HG03108 (cell line): ENCODE data around the gene PDCD4.

ENCODE experiments used
- ATAC-seq: cut with Tn5 transposase; IDR thresholded peaks from one replicate; pipeline ENCODE4 v1.9.1; 2021; ENCODE audit warnings: moderate library complexity; ENCODE audit not compliant: unreplicated experiment

Gene PDCD4

GRCh38 chr10:110860576-110861241 lies 11.0 kb upstream of the PDCD4 start:
- peak; percentile 45 for ATAC-seq

- no peak for ATAC-seq
Observed at GRCh38 chr10:110861476-110861875, 10.3 kb upstream of the PDCD4 start.

DNA sequence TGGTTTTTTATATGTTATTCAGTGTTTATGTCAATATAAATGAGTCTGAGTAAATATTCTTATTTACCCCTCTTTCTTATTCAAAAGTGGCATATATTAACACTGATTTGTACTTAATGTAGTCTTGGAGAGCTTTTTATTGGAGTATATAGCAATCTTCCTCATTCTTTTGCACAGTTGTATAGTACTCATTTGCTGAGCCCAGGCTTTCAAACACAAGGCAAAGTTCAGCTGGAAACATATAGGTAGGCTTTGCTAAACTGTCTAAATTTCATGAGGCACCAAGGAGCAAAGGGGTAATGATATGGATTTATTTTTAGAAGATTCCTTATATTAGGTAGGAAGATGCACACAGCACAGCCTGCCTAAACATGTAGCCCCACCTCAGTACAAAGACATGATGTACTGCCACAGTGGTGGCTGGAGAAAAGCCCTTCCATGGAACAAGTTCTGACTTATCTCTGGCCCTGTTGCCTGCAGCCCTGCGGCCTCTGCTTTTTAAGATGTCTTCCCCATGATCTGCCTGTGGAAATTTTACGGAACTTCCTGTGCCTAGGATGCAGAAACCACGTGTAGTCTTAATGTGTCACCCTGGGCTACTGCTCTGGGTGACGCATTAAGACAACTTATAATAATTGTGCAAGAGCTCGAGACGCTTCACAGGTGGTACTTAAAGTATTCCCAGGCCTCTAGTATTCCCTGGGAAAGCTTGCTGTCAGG lies 9.6 kb upstream of the PDCD4 start:
- ATAC-seq, result no peak

- no peak for ATAC-seq
Observed at GRCh38 chr10:110862961-110863360, 8.8 kb upstream of the PDCD4 start.

DNA sequence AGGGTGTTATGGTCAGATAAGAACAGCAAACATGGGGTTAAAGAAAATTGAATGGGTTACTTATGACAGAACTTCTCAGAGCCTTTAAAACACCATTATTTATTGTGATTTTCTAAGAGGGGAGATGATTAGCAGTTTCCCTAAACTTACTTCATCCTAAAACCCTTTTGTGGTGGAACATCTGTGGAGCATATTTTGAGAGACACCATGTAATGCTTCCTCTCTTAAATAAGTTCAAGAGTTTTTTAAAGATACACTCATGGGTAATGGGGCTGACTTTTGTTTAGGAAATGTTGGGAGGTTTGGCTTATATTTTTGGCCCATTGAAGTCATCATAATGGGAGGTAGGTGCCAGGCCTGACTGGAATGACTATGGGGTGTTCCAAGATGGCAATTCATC lies 8.4 kb upstream of the PDCD4 start:
- ATAC-seq, result no peak

DNA sequence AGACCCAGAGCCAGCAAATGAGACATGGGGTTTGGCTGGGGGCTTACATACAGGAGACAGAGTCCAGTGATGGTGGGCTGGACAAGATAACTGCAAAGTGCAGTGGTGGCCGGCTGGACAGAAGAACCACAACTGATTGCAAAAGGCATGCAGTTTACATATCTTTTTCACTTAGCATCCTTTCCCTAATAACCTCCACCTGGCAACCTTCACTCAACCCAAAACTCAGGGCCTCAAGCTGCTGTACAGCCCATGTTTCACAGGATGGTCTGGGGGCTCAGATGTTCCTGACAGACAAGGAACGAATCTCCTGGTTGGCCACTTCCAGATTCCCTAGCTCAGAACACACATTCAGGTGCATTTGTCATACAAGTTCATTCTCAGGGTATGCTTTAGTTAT lies 7.8 kb upstream of the PDCD4 start:
- no peak for ATAC-seq

- ATAC-seq, result peak; percentile 45
Observed at GRCh38 chr10:110864662-110865140, 7.0 kb upstream of the PDCD4 start.

DNA sequence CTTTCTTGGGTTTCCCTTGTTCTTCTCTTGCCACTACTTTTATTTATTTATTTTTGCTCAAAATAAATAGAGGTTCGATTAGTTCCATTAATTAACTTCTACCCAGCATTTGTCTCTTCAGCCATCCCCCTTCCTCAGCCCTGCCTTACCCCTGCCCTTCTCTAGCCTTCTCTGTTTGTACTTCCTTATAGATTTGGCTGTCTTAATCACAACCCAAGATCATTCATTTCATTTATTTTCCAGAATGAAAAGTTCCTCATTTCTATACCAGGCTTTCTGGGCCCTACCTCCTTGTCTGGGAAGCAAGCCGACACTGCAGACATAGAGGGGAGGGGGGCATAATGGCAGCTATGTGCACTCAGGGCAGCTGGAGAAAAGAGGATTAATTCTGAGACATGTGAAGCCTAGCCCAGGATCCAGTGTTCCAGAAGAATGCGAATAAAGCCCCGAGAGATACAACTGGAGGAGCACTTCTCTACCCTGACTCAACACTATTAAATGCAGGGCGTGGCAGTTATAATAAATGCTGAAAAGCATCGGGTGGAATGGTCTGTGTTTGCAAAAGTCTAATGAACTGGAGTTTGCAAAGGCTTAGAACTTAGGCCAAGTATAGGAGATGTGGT lies 6.4 kb upstream of the PDCD4 start:
- no peak for ATAC-seq

- no peak for ATAC-seq
Observed at GRCh38 chr10:110865809-110866482, 5.8 kb upstream of the PDCD4 start.

GRCh38 chr10:110867011-110867806 lies 4.5 kb upstream of the PDCD4 start:
- ATAC-seq, result peak; percentile 32

- ATAC-seq, result no peak
Observed at GRCh38 chr10:110867807-110868465, 3.8 kb upstream of the PDCD4 start.

GRCh38 chr10:110868981-110869380 lies 2.7 kb upstream of the PDCD4 start:
- no peak for ATAC-seq

DNA sequence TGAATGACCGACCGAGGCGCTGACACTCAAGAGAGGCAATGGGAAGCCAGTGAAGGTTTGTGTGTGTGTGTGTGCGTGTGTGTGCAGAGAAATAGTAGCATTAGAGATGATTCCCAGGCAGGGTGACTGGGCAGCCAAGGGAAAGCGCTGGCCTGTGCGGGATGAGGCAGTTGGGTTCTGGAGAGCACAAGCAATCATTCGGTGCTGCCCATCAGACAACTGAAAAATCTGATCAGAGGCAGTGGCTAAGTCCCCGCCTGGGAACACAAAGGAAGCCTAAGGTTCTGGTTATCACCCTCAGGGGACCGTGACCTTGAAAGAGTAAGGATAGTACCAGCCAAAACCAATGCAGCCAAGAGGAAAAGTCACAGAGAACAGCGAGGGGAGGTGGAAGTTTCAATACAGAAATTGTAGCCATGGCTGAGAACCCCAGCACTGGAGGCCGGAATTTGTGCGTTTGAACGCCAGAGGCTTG lies 868 bp upstream of the PDCD4 start:
- ATAC-seq, result no peak

DNA sequence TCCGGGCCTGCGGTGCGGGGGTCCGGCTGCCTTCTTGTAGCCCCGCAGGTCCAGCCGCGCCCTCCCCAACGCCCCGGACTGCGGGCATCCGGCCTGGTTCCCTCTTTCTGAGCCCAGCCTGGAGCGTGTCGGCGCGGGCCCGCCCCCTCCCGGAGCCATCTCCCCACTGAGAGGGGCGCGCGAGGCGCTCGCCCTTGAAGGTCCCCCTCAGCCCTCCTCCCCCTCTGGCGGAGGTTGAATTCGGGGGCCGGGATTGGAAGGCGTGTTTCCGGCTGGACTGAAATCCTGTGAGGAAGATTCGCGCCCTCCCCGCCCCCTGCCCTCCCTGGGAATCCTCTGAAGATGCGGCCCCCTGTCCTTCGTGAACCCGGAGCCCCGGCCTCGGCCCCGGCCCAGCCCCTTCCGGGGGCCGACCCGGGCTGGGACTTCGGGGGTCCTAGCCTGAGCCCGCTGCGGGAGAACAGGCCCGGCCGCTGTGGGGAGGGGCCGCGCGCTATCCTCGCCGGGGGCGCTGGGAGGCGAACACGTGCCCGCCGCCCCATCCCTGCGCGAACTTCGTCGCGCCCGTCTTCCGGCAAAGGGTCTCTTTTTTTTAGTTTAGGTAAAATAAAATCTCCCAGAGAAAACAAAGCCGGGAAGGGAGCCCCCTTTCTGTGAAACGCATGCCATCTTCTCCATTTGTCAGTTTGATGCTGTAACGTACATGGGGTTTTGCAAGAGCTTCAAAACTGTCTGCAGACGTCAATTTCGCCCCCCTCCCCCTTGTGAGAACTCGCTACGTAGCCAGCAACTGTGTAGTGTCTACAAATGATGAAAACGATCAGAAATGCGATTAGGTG lies 636 bp downstream of the PDCD4 start:
- ATAC-seq, result peak; percentile 37

DNA sequence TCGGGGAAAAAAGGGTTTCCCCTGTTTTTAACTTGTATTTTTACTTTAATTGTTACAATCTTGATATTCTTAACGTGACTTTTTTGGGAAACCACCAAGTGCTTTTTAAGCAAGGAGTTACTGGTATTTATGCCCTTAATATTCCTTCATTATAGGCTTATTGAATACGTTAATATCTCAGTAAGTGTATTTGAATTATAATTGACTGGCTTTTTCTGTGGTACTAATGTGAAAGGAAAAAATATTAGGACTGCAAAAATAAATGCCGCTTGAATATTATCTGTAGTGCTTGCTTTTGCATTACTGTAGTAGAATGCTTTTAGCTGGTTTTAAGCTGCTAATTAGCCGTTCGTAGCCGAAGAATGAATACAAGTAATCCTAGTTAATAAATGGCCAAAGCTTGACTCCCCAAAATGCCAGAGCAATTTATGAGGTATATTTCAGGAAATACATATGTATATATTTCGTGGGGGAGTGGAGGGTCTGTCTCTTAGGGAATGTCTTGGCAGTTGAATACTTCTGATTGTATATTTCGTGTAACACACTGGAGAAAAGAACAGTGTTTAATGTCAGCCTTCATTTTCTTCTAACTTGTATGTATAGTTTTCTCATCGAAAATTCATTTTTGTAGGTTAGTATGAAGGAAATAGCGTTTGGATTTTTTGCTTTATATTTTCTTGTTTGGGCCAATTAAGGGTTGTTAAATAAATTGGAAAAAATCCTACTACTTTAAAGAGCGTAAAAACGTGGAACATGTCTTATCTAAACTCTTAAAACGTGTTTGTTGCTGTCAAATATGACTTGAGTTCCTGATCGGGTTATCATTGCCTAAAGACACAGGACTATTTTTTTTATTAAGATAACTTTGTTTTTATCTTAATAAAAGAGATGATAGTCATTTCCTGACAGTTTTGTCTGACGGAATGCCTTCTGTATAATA lies 1.5 kb downstream of the PDCD4 start:
- ATAC-seq, result no peak

GRCh38 chr10:110873951-110874350 lies 2.2 kb downstream of the PDCD4 start:
- ATAC-seq, result no peak

DNA sequence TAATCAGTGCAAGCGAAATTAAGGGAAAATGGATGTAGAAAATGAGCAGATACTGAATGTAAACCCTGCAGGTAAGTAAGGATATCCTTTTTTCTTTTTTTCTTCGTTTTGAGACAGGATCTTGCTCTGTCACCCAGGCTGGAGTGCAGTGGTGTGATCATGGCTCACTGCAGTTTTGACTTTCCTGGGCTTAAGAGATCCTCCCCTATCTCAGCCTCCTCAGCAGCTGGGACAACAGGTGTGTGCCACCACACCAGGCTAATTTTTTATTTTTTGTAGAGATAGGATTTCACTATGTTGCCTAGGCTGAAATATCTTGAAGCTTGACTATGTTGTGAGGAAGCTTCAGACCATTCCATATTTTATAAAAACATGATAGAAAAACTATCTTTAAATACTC lies 4.3 kb downstream of the PDCD4 start:
- no peak for ATAC-seq

DNA sequence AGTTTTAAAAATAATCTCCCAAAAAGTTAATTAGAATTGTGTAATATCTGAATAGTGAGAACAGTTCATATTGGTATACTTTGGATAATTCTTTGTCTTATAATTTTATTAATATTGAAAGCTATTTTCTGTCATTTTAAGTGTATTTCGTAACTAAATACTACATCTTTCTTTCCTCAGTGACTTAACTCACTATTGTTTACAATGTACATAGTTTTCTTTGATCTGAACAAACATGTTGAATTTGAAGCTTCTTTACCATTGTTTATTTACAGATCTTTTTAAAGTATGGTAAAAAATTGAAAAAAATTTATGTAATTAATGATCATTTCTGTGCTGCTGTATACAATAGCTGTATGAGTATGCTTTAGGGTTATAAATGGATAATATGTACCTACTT lies 5.1 kb downstream of the PDCD4 start:
- no peak for ATAC-seq
